A549 (cell line): ENCODE data around the gene CFL2. TPM values are rescaled to one million over a fixed set of nuclear protein-coding genes. Genes with fewer than 3 reads are reported as not detected.

Experiments
- ATAC-seq, 2 experiments: fragments of 200-7000 bp in 1 of 2; fragments of >200 bp in 1 of 2; cut with Nextera tagmentation in 1 of 2; cut with Tn5 transposase in 1 of 2; 3 replicates each; pipeline versions ENCODE4 v1.8.0 to v1.9.1; 2018 to 2020; ENCODE audit warnings: mild to moderate bottlenecking in 1 of 2, moderate library complexity in 1 of 2
- CTCF ChIA-PET: fragments of 300-600 bp; sonication (Branson Sonifier 250); formaldehyde crosslinking; extraction: SDS; loops from one replicate; lab custom pipeline; 2021; ENCODE audit warnings: antibody characterized with exemption, inconsistent platforms; lab: Yijun Ruan, JAX
- POLR2A ChIA-PET: fragments of 350-600 bp; formaldehyde crosslinking; extraction: SDS; loops from one replicate; lab custom pipeline; 2021; ENCODE audit warnings: antibody characterized with exemption, inconsistent platforms; lab: Yijun Ruan, JAX
- DNase-seq, 2 experiments: peaks; one replicate each; pipeline versions ENCODE4 v3.0.0 to v3.0.0-alpha.2; 2011 to 2016; ENCODE audit warnings: low read depth in 1 of 2, low spot score in 1 of 2
- FAIRE-seq: peaks from 2 replicates; lab custom pipeline; 2011; peaks lifted over from hg19 to GRCh38; lab: Jason Lieb, UNC
- H3K27ac ChIP-seq, 2 experiments: fragments of >200 bp; sonication (Bioruptor Twin); formaldehyde crosslinking; 3 replicates each; pipeline ENCODE4 v1.5.1; 2016 to 2017
- H3K4me1 ChIP-seq: fragments of >200 bp; sonication (Bioruptor Twin); formaldehyde crosslinking; 3 replicates; pipeline ENCODE4 v1.6.1; 2016
- H3K4me2 ChIP-seq: fragments of >200 bp; sonication (Bioruptor Twin); formaldehyde crosslinking; 3 replicates; pipeline ENCODE4 v1.6.1; 2016
- H3K4me3 ChIP-seq: fragments of >200 bp; sonication (Bioruptor Twin); formaldehyde crosslinking; 3 replicates; pipeline ENCODE4 v1.5.1; 2016
- H3K9me3 ChIP-seq: fragments of >200 bp; sonication (Bioruptor Twin); formaldehyde crosslinking; 3 replicates; pipeline ENCODE4 v1.6.1; 2016
- BHLHE40 ChIP-seq: IDR thresholded peaks from 2 replicates; pipeline ENCODE4 v1.6.1; 2012; ENCODE audit warnings: low read depth, low read length, inconsistent platforms
- CBX8 ChIP-seq: fragments of 200-600 bp; sonication (generic); IDR thresholded peaks from 2 replicates; pipeline ENCODE4 v1.6.1; 2016
- EHF ChIP-seq: fragments of 250-450 bp; sonication (Bioruptor Pico); IDR thresholded peaks from 2 replicates; pipeline ENCODE4 v1.5.0; 2020; ENCODE audit warnings: mild to moderate bottlenecking
- EHMT2 ChIP-seq: fragments of 200-600 bp; sonication (generic); IDR thresholded peaks from 2 replicates; pipeline ENCODE4 v1.6.1; 2016; ENCODE audit warnings: antibody characterized with exemption, low read depth, mild to moderate bottlenecking, moderate library complexity
- ESRRA ChIP-seq: fragments of 150-350 bp; IDR thresholded peaks from 2 replicates; pipeline ENCODE4 v1.6.1; 2014; ENCODE audit warnings: mild to moderate bottlenecking, low read length, borderline replicate concordance
- HOXA7 ChIP-seq: fragments of 250-450 bp; sonication (Bioruptor Pico); IDR thresholded peaks from 2 replicates; pipeline ENCODE4 v1.5.0; 2020; ENCODE audit warnings: mild to moderate bottlenecking, moderate library complexity
- MAFK ChIP-seq: fragments of 450-650 bp; IDR thresholded peaks from 2 replicates; pipeline ENCODE4 v1.6.1; 2014; ENCODE audit not compliant: partially characterized antibody
- MAZ ChIP-seq: fragments of 150-350 bp; IDR thresholded peaks from 2 replicates; pipeline ENCODE4 v1.6.1; 2014; ENCODE audit warnings: antibody characterized with exemption, low read depth, low read length, borderline replicate concordance
- NFE2L2 ChIP-seq: fragments of 150-350 bp; conservative IDR thresholded peaks from 2 replicates; pipeline ENCODE4 v1.6.1; 2014; ENCODE audit warnings: low read length
- RCOR1 ChIP-seq: fragments of 150-350 bp; IDR thresholded peaks from 2 replicates; pipeline ENCODE4 v1.6.1; 2014; ENCODE audit warnings: antibody characterized with exemption, low read length, low read depth
- RFX5 ChIP-seq: fragments of 450-650 bp; IDR thresholded peaks from 2 replicates; pipeline ENCODE4 v1.7.1; 2014; ENCODE audit warnings: antibody characterized with exemption, mild to moderate bottlenecking, moderate library complexity
- ZC3H11A ChIP-seq: fragments of 450-650 bp; IDR thresholded peaks from 2 replicates; pipeline ENCODE4 v1.6.1; 2014; ENCODE audit warnings: antibody characterized with exemption, mild to moderate bottlenecking
- ZNF302 ChIP-seq: fragments of 250-450 bp; sonication (Bioruptor Pico); IDR thresholded peaks from 2 replicates; pipeline ENCODE4 v1.9.0; 2021; ENCODE audit warnings: inconsistent platforms, mild to moderate bottlenecking, moderate library complexity
- WGBS: methylation state at CpG from one replicate; pipeline ENCODE4 v1.1.6; 2017; ENCODE audit errors: missing lambda C conversion rate; 5-methylcytosine and 5-hydroxymethylcytosine counted together
- polyA plus RNA-seq, 4 experiments: library from polyadenylated mRNA; depleted of rRNA in 3 of 4; stranded (reverse); fragments of >200 nt; fragmentation: RNase III in 1 of 4; extraction: RNeasy Plus Mini Kit Qiagen cat#74134 plus additional on column Dnase treatment in 1 of 4; gene quantifications; 2 replicates in 3 of 4; 3 replicates in 1 of 4; pipeline ENCODE4 v1.2.3, GENCODE V29; 2011 to 2017
- small RNA-seq, 6 experiments: library from RNA; depleted of rRNA; stranded (forward); fragments of <200 nt; gene quantifications; one replicate each; pipeline ENCODE3, GENCODE V24; 2012
- TF ChIP-seq, protein P1 (sequence below): IDR thresholded peaks from 2 replicates; pipeline ENCODE4 v1.6.1; 2012
- TF ChIP-seq, protein P2 (sequence below): fragments of >200 bp; sonication (Bioruptor Twin); formaldehyde crosslinking; IDR thresholded peaks from 2 replicates; pipeline ENCODE4 v1.6.1; 2016
- TF ChIP-seq, protein P3 (sequence below): IDR thresholded peaks from 2 replicates; pipeline ENCODE4 v1.6.1; 2012
- TF ChIP-seq, protein P4 (sequence below): fragments of >200 bp; sonication (Bioruptor Twin); formaldehyde crosslinking; IDR thresholded peaks from 3 replicates; pipeline ENCODE4 v1.5.1; 2016
- TF ChIP-seq, protein P5 (sequence below): fragments of 250-450 bp; sonication (Bioruptor Pico); IDR thresholded peaks from 2 replicates; pipeline ENCODE4 v1.5.0; 2020; ENCODE audit warnings: low read depth, mild to moderate bottlenecking, moderate library complexity

CFL2 gene
- polyA plus RNA-seq, 2 of the 4 experiments (the other 2 are of a cell fraction) = 105 to 167 TPM

DNA sequence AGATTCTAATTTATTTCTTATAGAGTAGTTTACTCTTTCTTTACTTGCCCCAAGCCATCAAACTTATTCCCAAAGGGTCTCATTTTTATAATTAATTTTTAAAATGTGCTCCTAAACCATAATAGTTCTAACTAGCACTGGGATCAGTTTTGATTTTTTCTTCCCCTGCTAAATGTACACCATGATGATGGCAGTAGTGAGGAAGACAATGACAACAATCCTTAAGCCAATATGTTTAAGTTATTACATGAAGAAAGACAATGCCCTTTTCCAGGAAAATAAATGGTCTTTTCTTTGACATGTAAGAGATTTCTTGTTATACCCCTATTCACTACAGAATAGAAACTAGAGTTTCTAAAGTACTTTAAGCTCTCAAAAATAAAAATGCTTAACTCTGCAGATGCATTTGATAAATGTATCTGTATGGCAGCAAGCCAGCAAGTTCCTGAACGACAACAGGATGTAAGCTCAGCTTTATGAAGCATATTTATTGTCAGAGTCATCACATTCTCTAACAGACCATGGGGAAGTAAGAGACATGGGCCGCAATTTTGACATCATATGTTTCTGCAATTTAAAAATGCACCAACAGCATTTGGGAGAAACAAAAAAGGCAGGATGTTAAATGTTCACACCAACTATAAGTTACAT lies 48.5 kb downstream of the CFL2 start (continued):
- TF ChIP-seq, protein P1, sequence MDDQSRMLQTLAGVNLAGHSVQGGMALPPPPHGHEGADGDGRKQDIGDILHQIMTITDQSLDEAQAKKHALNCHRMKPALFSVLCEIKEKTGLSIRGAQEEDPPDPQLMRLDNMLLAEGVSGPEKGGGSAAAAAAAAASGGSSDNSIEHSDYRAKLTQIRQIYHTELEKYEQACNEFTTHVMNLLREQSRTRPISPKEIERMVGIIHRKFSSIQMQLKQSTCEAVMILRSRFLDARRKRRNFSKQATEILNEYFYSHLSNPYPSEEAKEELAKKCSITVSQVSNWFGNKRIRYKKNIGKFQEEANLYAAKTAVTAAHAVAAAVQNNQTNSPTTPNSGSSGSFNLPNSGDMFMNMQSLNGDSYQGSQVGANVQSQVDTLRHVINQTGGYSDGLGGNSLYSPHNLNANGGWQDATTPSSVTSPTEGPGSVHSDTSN = no peak
- TF ChIP-seq EHMT2 (no peak), NFE2L2 (no peak)

DNA sequence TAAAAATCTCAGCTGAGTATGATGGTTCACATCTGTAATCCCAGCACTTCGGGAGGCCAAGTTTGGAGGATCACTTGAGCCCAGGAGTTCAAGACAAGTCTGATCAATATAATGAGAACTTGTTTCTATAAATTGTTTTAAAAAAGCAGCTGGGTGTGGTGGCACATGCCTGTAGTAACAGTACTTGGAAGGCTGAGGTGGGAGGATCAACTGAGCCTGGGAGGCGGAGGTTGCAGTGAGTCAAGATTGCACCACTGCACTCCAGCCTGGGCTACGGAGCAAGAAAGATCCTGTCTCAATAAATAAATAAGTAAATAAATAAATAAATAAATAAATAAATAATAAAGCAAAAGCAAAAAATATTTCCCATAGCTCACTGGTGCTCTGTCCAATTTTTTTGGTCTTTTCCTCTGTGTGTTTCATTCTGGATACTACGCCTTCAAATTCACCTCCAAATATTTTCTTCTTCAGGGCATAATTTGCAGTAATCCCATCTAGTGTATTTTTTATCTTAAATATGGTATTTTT lies 51.8 kb downstream of the CFL2 start:
- H3K27ac ChIP-seq = no peak overlapping the region
- no peak for FAIRE-seq
- H3K4me1 ChIP-seq = peaks cover 16% of the 10 kb centered on the region
- H3K4me3 ChIP-seq = no peak overlapping the region
- H3K4me2 ChIP-seq = no peak overlapping the region
- TF ChIP-seq RCOR1 (no peak), ZC3H11A (peak; percentile 27; the same call in 1 of the 2 replicates), MAZ (no peak)
- ATAC-seq = no peak
- ChIA-PET CTCF (interaction anchor here (0.6 to 1.9 kb wide), 6 partner anchors 10 to 60 kb away, joined by 3 to 12 read pairs (median 4); no protein-coding TSS in a partner anchor), POLR2A (no interaction called here)
- H3K9me3 ChIP-seq = peaks cover 7% of the 10 kb centered on the region; the same call in 1 of the 3 replicates
- DNase-seq = no peak
- WGBS = 84% methylated on average over 4 of the region's 4 CpGs

DNA sequence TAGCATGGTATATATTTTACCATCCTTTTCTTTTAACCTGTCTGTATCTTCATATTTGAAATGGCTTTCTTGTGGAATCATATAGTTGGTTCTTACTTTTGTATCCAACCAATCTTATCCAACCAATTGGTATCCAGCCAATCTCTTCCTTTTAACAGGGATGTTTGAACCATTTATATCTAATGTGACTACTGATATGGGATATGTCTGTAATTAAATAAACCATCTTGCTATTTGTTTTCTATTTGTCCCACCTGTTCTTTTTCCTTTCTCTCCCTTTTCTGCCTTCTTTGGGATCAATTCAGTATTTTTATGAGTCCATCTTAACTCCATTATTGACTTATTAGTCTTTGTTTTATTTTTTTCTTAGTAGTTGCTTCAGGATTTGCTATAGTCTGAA lies 53.6 kb downstream of the CFL2 start:
- H3K4me3 ChIP-seq = no peak overlapping the region
- TF ChIP-seq CBX8 = no peak
- no peak for TF ChIP-seq BHLHE40
- no peak for TF ChIP-seq ZNF302 (CRISPR knock-in tag)
- TF ChIP-seq, protein P2, sequence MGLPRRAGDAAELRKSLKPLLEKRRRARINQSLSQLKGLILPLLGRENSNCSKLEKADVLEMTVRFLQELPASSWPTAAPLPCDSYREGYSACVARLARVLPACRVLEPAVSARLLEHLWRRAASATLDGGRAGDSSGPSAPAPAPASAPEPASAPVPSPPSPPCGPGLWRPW = no peak
- no peak for TF ChIP-seq ZC3H11A
- TF ChIP-seq, protein P3, sequence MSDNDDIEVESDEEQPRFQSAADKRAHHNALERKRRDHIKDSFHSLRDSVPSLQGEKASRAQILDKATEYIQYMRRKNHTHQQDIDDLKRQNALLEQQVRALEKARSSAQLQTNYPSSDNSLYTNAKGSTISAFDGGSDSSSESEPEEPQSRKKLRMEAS = no peak
- no peak for TF ChIP-seq EHF (CRISPR knock-in tag)
- no peak for TF ChIP-seq NFE2L2
- TF ChIP-seq, protein P4, sequence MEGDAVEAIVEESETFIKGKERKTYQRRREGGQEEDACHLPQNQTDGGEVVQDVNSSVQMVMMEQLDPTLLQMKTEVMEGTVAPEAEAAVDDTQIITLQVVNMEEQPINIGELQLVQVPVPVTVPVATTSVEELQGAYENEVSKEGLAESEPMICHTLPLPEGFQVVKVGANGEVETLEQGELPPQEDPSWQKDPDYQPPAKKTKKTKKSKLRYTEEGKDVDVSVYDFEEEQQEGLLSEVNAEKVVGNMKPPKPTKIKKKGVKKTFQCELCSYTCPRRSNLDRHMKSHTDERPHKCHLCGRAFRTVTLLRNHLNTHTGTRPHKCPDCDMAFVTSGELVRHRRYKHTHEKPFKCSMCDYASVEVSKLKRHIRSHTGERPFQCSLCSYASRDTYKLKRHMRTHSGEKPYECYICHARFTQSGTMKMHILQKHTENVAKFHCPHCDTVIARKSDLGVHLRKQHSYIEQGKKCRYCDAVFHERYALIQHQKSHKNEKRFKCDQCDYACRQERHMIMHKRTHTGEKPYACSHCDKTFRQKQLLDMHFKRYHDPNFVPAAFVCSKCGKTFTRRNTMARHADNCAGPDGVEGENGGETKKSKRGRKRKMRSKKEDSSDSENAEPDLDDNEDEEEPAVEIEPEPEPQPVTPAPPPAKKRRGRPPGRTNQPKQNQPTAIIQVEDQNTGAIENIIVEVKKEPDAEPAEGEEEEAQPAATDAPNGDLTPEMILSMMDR = no peak
- no peak for TF ChIP-seq MAFK
- TF ChIP-seq HOXA7 (CRISPR knock-in tag) = no peak
- TF ChIP-seq, protein P5, sequence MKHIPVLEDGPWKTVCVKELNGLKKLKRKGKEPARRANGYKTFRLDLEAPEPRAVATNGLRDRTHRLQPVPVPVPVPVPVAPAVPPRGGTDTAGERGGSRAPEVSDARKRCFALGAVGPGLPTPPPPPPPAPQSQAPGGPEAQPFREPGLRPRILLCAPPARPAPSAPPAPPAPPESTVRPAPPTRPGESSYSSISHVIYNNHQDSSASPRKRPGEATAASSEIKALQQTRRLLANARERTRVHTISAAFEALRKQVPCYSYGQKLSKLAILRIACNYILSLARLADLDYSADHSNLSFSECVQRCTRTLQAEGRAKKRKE = no peak
- no peak for TF ChIP-seq RFX5
- TF ChIP-seq ESRRA = no peak
- no peak for FAIRE-seq
- ChIA-PET CTCF (interaction anchor here (1.6 kb wide), 1 partner anchor 62 kb away, joined by 5 read pairs; no protein-coding TSS in a partner anchor), POLR2A (no interaction called here)
- no peak overlapping the region for H3K4me2 ChIP-seq
- peaks cover 7% of the 10 kb centered on the region; the same call in 1 of the 3 replicates for H3K9me3 ChIP-seq
- DNase-seq = no peak
- H3K4me1 ChIP-seq = peaks cover 5% of the 10 kb centered on the region
- no peak overlapping the region for H3K27ac ChIP-seq
- ATAC-seq = no peak

Small RNAs within 50 kb of the gene (small RNA-seq; reads per million reads assigned to genes)
- gene RNU6-1261P = 0 reads per million in 6 experiments

Other genes with a start within 250 kb of the CFL2 start
- 62.3 and 93.0 TPM in 2 replicates for gene EAPP, start 174.9 kb downstream of the CFL2 start, polyA plus RNA-seq (2011; rRNA removed)
- gene EAPP, start 174.9 kb downstream of the CFL2 start, polyA plus RNA-seq (2017; fragmentation: RNase III; extraction: RNeasy Plus Mini Kit Qiagen cat#74134 plus additional on column Dnase treatment) = 41.2 to 49.1 TPM (median 44.6 TPM) in 3 replicates
- gene SNX6, start 84.4 kb downstream of the CFL2 start, polyA plus RNA-seq (2011; rRNA removed) = 99.4 and 149 TPM in 2 replicates
- gene SNX6, start 84.4 kb downstream of the CFL2 start, polyA plus RNA-seq (2017; fragmentation: RNase III; extraction: RNeasy Plus Mini Kit Qiagen cat#74134 plus additional on column Dnase treatment) = 174 to 187 TPM (median 174 TPM) in 3 replicates
- 35.0 and 38.2 TPM in 2 replicates for gene BAZ1A, start 160.8 kb upstream of the CFL2 start, polyA plus RNA-seq (2011; rRNA removed)
- 32.4 to 33.7 TPM (median 32.9 TPM) in 3 replicates for gene BAZ1A, start 160.8 kb upstream of the CFL2 start, polyA plus RNA-seq (2017; fragmentation: RNase III; extraction: RNeasy Plus Mini Kit Qiagen cat#74134 plus additional on column Dnase treatment)